B cell (primary cell): ENCODE measurements around the gene TXNRD3.

Experiments used
- EZH2 ChIP-seq: IDR thresholded peaks from 2 replicates; pipeline ENCODE4 v1.6.1; 2012; ENCODE audit warnings: borderline replicate concordance, low read depth, mild to moderate bottlenecking, moderate library complexity, low read length; ENCODE audit not compliant: insufficient read depth, poor library complexity, severe bottlenecking
- TF ChIP-seq, protein P1 (sequence below): fragments of 200-600 bp; IDR thresholded peaks from one replicate; pipeline ENCODE4 v1.8.0; 2022; ENCODE audit warnings: antibody characterized with exemption, mild to moderate bottlenecking

DNA sequence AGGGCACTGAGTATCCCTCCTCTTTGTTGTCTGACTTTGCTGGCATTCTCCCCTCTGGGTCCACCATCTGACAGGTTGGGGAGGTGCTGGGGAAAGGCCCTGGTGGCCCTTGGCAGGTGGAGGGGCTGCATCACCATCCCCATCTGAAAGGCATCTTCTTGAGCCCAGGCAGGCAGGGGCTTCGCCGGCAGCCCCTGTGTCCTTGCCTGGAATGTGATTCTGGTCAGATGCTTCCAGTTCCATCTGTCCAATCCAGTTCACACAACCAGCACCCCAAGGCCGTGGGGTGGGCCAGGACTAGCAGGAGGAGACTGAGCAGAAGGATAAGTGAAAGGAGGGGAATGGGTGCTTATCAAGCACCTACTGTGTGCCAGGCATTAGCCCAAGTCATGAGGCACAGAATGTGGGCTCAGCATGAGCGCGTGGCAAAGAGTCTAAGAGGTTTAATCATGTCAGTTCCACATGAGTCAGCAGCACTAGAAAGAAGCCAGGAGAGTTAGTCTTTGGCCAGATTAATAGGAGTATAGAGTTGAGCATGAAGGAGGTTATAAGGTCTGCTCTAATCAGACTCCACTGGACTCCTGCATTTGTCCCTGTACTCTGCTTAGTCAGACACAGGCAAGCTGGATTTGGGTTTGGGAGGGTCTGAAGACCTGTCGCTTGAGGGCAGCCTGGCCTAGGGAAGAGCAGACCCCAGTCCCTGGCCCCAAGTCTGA is 10.5 kb upstream of the TXNRD3 start:
- TF ChIP-seq, protein P1, sequence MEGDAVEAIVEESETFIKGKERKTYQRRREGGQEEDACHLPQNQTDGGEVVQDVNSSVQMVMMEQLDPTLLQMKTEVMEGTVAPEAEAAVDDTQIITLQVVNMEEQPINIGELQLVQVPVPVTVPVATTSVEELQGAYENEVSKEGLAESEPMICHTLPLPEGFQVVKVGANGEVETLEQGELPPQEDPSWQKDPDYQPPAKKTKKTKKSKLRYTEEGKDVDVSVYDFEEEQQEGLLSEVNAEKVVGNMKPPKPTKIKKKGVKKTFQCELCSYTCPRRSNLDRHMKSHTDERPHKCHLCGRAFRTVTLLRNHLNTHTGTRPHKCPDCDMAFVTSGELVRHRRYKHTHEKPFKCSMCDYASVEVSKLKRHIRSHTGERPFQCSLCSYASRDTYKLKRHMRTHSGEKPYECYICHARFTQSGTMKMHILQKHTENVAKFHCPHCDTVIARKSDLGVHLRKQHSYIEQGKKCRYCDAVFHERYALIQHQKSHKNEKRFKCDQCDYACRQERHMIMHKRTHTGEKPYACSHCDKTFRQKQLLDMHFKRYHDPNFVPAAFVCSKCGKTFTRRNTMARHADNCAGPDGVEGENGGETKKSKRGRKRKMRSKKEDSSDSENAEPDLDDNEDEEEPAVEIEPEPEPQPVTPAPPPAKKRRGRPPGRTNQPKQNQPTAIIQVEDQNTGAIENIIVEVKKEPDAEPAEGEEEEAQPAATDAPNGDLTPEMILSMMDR, result no peak
- TF ChIP-seq EZH2, result no peak
